Activated CD4-positive, CD25-positive, alpha-beta regulatory T cell (primary cell): ENCODE results near the gene BET1L.
"Not testable (repeated sequence)": the region's sequence is repeated elsewhere in the genome, so short reads cannot be mapped to it uniquely, and the experiment has no call there.

Experiments used
- DNase-seq, 4 experiments: peaks; one replicate each; lab custom pipeline; 2025; lab: John Stamatoyannopoulos, UW

The BET1L gene

DNA sequence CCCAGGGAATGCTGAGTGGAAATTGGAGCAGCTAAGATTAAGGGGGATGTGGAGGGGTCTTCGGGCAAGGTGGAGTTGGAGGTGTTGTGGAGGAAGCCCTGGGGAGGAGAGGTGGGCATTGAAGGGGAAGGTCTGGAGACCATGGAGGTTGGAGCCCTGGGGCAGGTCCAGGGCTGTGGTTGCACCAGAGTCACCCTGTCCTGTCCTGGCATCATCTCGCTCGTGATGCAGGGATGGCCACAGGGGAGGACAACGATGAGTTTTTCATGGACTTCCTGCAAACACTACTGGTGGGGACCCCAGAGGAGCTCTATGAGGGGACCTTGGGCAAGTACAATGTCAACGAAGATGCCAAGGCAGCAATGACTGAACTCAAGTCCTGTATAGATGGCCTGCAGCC lies 13.7 kb downstream of the BET1L start:
- not testable (repeated sequence) for DNase-seq

DNA sequence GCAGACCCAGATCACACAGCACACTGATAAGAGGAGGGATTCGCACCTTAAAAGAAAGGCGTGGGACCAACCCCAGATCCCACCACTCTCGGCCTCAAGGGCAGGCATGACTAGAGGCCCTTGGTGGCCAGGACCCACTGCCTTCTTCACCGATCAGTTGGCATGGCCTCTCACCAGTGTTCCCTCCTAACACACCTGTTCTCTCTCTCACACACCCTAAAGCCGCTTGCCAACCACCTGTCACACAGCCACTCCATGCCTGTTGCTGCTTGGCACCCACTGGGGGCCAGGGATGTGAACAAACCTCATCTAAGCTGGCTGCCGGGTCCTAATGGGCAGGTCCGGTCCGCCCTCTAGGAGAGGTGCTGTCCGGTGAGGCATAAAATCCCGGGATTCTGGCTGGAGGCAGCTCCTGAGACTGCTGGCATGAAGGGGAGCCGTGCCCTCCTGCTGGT lies 14.5 kb downstream of the BET1L start, which contains the start of gene SCGB1C1:
SCGB1C1 (plus strand) TSS at position 405 of the 455 bp plus-strand sequence; CDS start at position 427, 22 bp downstream.
- not testable (repeated sequence) for DNase-seq

DNA sequence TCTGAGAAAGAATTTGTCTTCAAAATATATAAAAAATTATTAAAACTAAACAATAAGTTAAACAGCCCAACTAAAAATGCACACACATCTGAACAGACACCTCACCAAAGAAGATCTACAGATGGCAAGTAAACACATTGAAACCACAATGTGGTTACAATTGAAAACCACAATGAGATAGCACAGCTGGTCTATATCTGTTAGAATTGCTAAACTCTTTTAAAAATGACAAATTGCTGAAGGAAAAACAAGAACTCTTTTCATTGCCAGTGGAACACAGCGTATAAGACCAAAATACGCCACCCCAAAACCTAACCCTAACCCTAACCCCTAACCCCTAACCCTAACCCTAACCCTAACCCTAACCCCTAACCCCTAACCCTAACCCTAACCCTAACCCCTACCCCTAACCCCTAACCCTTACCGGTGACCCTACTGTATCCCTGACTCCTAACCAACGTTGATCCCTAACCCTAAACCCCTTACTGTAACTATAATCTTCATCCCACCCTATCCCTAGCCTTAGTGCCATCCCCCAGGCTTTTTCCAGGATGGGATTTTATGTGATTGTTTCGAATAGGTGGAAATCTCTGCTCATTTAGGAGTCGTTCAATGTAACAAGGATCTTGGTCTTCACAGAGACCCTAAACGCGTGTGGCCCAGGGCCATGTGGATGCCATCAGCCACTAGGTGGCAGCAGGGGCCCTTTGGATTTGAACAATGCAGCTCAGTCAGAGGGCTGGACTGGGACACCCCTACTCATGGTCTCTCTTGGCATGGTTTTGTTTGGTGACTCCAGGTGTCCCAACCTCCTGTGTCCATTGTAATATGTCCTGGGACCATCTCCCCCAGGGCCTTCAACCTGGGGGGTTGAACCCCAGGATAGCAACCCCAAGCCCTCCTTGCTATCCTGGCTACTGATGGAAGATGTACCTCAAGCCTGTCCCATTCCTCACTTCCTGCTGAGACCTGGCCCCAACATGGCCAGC lies 15.4 kb downstream of the BET1L start:
- DNase-seq = not testable (repeated sequence)

DNA sequence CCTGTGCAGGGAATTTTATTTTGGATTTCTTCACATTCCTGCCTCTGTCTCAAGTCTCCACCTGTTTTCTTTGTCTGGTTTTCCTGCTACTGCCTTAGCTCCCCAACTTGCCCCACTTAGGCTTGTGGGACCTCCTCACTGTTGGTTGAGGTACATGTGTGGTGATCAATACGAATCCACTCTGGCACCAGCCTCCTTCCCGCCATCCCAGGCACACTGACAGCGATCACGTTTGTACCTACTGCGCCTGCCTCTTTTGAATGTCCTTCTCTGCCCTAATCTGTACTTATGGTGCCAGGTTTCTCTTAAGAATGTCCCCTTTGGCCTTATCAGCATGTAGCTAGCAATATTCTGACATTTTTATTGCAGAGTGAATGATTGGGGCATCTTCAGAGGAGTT lies 16.7 kb downstream of the BET1L start:
- DNase-seq = not testable (repeated sequence)

DNA sequence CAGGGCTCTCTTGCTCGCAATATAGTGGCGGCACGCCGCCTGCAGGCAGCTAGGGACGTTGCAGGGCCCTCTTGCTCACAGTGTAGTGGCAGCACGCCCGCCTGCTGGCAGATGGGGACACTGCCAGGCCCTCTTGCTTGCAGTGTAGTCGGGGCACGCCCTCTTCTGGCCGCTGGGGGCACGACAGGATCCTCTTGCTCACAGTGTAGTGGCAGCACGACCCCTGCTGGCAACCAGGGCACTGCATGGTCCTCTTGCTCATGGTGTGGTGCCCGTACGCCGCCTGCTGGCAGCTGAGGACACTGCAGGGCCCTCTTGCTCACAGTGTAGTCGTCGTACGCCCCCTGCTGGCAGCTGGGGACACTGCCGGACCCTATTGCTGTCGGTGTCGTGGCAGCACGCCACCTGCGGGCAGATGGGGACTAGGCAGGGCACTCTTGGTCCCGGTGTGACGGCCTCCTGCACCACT lies 17.3 kb downstream of the BET1L start:
- DNase-seq = not testable (repeated sequence)

DNA sequence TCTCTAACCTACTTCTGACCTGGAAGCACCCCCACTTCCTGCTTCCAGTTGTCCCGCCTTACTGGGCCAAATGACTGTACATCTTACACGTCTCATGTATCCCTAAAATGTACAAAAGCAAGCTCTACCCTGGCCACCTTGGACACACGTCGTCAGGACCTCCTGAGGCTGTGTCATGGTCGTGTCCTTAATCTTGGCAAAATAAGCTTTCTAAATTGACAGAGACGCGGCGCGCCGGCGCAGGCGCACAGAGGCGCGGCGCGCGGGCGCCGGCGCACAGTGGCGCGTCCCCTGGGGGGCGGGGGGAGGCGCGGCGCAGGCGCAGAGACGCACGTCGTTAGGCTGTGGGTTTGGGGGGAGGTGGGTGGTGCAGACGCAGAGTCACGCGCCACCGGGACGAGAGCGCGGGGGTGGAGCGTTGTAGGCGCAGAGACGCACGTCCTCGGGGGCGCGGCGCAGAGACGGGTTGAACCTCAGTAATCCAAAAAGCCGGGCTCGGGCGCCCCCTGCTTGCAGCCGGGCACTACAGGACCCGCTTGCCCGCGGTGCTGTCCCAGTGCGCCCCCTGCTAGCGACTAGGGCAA lies 17.9 kb downstream of the BET1L start:
- DNase-seq = not testable (repeated sequence)

DNA sequence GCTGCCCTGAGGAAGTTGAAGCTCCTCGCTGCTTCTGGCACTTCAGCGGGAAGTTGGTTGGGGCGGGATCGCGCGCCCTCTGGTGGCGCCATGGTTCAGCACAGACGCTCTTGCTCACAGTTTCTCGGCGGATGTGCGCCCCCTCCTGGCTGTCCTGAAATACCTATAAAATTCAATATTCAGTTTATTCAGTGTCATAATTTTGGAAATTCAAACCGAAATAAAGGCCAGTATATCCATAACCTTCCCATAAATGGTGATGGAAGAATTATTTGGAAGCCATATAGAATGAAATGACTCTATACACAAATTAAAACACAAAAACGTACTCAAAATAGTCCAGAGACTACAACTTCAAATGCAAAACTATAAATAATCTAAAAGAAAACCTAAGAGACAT lies 27.0 kb downstream of the BET1L start:
- not testable (repeated sequence) for DNase-seq
